NCI-H187 (cell line): ENCODE data around the gene JPH2.
A peak's percentile ranks its signal among the peaks of the same experiment; 100 is the strongest.
"Not testable (repeated sequence)": the region's sequence is repeated elsewhere in the genome, so short reads cannot be mapped to it uniquely, and the experiment has no call there.

Source experiments
- DNase-seq, 2 experiments: peaks; one replicate each; lab custom pipeline; 2025; lab: John Stamatoyannopoulos, UW

JPH2 gene

DNA sequence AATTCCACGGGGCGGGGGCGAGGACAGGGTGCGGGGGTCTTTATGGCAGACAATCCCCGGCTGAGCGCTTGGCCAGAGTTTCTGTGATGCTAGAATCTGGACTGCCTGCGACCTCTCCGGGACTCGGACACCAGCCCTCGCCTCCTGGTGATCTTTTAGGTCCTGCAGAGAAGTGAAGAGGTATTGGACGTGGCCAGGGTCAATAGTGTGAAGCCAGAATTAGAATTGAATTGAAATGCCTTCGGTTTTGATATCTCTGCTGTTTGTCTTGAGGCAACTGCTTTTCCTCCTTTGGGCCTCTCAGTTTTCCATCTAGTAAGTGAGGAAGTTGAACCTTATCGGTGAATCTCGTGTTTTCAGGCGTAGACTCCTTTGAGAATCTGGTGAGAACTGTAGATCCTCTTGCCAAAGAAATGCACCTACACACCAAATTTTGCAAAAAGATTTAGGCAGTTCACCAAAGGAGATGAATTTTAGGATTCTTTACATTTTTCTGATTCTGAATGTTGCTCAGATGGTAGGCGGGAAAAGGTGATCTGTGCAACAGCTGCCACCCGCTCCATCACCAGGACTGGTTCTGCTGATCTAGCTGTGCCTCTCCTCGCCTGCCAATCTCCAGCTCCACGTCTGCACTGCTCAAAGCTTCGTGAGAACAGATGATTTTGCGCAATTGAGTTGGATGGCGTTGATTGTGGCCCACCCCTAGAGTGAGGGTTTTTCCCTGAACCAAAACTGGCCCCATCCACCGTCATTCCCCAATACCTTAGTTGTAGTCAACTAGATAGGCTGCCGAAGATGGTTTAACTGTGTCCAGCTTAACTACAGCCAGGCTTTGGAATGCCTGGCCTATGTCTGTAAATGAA lies 24.4 kb upstream of the JPH2 start:
- no peak for DNase-seq

DNA sequence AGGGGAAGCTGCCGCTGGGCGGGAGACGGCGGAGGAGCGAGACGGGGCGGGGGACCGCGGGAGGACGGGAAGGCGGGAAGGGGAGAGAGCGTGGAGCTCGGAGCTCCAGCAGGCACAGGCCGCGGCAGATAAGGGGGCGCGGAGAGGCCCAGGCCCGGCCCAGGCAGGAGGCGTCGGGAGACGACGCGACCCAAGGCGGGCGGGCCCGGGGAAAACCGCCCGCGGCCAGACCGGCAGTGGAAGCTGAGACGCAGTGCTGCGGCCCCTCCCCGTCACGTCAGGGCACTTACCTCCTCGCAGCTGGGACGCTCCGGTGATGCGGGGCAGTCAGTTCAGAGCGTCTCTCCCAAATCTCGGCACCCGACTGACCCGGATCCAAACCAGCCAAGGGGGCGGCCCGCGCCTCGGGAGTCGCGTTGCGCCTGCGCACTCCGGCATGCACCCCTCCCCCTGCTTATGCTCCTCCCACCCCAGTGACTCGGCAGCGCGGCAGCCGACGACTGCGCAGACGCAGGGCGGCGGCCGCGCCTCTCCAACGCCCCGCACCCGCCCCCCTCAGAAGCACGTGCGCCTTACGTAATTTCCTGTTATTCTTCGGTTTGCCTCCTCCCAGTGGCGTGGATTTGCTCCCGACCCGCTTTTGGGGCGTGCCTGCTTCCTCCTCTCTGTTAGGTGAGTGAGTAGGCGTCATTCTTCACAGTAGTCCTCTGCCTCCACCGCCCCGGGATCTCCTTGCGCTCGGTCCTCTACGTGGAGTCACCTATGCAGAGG lies 23.6 kb upstream of the JPH2 start, which contains the start of gene OSER1:
OSER1 (minus strand) TSS at position 366 of the 771 bp plus-strand sequence. CDS start 3,814 bp downstream, outside the sequence.
- peak; percentile 92 to 95 for DNase-seq

DNA sequence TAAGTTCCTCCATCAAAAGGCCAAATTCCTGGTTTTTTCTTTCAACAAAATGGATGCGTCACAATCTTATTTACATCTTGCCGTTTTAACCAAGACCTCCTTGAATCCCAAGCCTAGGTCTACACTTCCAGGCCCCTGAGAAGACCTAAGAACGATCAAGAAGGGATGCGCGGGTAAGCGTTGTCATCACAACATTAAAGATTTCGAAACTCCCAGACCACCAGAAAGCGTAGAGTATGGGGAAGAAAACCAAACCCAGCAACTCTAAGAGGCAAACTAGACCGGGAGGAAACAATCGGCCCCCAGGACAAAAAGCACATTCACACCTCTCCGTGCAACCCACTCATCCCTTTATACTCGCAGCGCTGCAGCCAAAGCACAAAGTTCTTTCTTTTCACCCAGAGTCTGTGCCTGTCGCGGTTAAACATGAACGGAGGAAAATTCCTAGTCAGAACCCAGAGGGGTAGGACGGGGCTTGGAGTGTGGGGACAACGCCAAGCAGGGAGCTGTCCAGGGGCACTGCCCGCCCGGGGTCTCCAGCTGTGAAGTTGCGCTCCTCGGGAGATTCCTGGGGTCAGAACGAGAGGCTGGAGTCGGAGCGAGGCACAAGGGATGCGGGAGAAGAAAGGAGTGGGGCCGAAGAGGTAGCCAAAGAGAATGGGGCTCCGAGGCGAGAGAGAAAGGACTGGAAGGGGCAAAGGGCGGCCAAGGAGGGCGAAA lies 22.9 kb upstream of the JPH2 start:
- no peak for DNase-seq

DNA sequence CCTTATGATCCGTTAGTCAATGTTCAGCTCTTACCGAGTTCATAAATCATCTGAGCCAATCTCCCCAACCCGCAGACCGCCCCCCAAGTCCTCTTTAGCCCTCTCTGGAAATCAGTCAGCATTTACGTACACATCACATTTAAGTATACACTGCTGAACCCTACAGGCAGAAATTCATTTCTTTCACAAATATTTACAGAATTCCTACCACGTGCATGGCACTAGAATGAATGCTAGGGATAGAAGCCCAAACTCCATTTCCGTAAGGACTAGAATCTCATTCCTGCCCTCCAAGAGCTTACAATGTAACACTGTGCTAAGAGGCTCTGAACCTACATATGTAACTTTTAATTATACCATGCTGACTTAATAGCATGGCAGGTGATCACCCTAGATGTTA lies 21.8 kb upstream of the JPH2 start:
- DNase-seq: no peak

DNA sequence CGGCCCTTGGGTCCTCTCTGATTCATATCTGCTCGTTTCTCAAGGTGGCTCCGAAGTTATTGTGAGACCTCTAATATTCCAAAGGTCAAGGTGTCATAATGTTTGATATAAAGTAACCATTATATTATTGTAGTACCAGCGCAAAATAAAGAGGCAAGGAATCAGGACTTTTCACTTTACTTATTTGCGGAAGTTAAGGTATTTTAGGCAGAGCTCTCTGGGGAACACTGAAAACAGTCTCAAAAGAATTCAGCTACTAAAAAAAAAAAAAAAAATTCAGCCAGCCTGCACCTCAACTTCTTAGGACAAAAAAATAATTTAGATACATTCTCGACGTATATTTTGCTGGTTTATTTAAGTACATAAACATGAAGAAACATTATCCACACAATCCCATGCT lies 21.2 kb upstream of the JPH2 start:
- DNase-seq: no peak

DNA sequence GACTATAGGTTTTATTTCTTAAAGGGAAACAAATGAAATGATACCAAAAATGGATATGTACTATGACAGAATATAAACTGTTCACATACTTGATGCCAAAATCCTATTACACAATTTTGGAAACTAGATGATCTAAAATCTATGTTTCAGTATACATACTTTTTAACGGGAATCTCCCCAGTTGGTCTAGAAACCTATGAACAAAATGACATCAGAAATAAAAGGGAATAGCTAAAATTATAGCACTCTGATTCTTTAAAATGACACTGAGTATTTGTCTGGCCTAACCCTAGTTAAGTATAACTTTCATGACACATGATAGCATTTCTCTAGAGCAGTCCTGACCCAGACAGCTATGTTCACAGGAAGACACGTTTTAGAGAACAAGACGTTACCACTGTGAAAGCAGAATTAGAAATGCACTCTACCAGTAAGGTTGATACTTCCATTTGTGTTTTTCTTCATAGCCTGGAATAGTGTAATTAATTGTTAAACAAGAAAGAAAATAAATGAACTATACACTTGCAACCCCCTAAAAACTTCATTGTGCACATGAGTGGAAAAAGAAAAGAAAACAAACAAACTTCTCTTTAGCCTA lies 20.2 kb upstream of the JPH2 start:
- DNase-seq: no peak

DNA sequence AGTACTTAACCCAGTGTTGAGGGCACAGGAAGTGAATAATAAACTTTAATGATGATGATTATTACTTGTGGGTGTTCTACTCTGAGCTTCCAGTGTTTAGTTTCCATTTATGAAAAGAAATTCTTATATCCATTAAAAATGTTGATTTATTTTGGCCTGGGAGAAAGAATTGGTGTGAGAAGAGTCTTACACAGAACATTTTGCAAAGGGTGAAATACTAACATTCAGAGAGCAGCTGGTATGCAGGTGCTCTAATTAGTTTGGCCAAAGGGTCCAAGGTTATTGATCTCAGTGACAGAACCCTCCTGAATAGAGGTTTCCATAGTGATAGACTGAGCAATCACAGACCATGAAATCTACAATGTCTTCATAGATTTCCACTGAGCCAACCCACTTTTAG lies 19.1 kb upstream of the JPH2 start:
- no peak for DNase-seq

DNA sequence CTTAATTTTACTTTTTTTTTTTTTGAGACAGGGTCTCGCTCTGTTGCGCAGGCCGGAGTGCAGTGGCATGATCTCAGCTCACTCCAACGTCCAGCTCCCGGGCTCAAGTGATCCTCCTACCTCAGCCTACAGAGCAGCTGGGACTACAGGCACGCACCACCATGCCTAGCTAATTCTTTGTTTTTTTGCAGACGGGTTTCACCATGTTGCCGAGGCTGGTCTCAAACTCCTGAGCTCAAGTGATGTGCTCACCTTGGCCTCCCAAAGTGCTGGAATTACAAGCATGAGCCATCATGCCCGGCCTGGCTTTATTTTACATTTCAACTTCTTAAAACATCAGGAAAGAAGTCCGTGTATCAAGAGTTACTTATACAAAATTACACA lies 17.8 kb upstream of the JPH2 start:
- no peak for DNase-seq

DNA sequence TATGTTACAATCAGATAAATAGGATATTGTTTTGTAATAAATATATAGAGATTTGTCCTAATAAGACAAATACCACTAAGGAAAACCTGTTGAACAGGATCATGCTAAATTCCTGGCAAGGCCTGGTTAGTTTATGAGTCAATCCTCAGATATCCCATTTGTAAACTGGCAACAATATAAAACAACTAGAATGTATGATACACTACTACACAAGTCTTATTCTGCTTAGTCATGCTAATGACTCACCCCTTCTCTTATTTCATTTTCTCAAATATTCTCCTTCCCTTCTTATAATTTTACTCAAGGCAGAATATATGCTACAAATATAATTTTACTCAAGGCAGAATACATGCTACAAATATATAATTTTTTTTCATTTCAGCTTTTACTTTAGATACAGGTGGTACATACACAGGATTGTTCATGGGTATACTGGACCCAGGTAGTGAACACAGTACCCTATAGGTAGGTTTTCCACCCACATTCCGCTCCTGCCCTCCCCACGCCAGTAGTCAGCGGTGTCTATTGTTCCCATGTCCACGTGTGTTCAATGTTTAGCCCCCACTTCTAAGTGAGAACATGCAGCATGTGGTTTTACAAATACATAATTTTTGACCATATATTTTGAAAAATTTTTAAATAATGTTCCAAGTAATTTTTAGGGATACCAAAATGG lies 17.3 kb upstream of the JPH2 start:
- no peak for DNase-seq

DNA sequence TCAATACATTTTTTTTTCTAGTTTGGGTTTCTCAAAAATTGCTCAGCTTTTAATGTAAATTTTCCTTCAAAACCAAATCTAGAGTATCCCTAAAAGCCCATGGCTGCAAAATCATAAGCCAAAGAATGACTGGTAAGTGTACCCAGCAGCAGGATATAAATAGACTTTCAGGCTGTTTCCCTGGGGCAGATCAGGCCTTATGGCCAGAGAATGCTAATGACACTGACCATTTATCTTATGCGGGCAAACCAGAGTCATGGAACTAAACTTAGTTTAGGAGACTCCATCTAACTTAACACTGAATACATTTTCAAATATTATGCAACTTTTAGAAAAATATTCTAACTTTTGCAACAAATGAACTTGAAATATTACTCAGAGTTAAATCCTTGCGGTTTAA lies 16.2 kb upstream of the JPH2 start:
- DNase-seq: no peak

DNA sequence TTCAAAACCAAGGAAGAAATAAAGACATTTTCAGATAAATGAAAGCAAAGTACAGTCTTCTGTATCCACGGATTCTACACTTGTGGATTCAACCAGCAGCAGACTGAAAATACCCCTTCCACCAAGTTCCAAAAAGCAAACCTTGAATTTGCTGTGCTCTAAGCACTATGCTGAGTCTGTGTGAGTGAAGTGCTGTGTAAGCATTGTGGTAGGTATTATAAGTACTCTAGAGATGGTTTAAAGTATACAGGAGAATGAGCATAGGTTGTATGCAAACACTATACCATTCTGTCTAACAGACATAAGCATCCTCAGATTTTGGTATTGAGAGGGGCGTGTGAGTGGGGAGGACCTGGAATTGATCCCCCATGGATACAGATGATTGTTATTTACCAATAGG lies 14.0 kb upstream of the JPH2 start:
- no peak for DNase-seq

DNA sequence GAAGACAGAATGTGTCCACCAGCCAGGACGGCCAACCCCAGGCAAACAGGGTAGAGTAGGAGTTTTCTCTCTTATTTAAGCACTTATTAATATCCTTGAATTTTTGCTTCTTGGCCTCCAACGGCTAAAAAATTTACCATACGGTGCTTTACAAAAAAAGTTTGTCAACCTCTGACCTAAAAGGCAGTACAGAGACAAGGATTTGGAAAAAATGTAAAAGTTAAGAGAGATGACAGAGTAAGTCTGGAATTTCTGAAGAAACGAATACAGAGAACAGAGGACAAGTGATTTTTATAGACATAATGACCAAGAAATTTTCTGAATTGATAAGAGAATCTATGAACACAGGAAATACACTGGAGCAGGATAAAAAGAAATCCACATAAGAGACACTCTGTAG lies 13.4 kb upstream of the JPH2 start:
- DNase-seq: no peak

DNA sequence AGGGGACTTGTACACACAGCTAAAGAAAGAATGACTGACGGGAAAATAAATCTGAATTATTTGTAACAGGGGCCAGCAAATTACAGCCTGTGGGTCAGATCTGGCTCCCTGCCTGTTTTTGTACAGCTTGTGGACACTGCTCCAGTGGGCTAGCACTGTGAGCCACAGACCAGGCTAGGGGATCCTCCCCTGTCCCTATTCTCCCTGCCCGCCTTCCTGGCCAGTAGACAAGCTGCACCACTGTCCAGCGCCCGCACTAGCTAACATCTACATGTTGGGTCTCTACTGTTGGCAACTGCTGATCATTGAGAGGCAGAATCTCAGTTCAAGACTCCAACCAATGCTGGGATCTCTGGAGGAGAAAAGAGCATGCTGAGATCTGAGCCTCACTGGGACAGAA lies 12.9 kb upstream of the JPH2 start:
- no peak for DNase-seq

DNA sequence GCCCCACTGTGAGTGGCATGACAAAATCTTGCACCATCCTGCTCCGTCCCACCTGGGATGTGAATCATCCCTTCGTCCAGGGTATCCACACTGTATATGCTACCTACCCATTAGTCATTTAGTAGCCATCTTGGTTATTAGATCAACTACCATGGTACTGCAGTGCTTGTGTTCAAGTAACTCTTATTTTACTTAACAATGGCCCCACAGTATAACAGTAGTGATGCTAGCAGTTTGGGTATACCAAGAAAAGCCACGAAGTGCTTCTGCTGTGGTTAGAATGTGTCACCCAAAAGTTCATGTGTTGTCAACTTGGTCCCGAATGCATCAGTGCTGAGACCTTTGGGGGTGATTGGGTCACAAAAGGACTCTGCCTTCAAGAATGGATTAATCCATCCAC lies 11.9 kb upstream of the JPH2 start:
- no peak for DNase-seq

DNA sequence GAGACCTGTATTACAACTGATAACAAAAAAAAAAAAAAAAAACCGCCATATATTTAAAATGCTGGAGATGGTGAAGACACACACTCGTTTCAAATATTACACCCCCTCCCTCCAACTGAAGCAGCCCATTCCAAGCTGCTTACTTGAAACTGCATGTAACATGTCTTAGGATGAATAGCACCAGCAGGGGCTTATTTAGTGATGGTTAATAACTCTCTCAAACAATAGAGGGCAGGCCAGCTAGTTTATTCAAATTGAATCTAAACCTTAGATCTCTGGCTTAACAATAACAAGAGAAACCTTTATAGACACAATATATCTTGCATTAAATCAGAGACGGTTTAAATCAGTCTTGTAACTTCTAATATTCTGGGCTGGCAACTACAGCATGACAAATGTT lies 9.3 kb upstream of the JPH2 start:
- no peak for DNase-seq

DNA sequence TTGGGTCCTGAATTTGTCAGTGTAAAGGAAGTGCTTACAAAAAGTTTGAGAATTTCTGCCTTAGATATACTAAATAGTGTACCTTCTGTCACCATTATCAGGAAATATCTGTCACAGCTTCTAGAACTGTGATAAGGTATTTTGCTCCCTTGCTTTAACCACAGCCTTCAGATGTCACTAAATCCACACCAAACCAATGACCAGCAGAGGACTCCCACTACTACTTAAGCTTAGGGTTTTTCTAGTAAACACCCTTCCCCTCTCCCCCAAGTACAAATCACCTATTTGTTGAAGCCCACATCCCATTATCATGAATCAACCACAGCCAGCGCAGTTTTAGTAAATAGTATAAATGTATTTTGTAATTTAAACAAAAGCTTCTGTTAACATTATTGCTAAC lies 8.6 kb upstream of the JPH2 start:
- DNase-seq: no peak

DNA sequence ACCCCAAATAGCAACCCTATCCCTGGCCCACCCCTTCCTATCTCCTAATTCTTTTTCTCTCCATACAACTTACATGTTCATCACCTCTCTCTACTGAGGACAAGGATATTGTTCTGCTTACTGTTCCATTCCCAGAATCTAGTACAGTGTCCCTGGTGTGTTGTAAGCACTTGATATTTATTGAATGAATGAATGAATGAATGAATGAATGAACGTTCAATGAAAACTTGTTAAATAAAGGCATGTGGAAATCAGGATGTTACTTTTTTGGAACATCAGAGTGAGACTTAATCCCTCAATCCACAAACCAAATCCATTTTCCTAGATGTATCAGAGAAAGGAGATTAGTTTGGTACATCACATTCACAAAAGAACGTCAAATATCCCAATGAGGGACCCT lies 6.8 kb upstream of the JPH2 start:
- DNase-seq: no peak

DNA sequence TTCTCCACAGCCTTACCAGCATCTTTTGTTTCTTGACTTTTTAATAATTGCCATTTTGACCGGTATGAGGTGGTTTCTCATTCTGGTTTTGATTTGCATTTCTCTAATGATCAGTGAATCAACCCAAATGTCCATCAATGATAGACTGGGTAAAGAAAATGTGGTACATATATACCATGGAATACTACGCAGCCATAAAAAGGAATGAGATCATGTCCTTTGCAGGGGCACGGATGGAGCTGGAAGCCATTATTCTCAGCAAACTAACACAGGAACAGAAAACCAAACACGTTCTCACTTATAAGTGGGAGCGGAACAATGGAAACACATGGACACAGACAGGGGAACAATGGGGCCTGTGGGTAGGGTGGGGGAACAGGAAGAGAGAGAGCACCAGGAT lies 4.7 kb upstream of the JPH2 start:
- not testable (repeated sequence) for DNase-seq

DNA sequence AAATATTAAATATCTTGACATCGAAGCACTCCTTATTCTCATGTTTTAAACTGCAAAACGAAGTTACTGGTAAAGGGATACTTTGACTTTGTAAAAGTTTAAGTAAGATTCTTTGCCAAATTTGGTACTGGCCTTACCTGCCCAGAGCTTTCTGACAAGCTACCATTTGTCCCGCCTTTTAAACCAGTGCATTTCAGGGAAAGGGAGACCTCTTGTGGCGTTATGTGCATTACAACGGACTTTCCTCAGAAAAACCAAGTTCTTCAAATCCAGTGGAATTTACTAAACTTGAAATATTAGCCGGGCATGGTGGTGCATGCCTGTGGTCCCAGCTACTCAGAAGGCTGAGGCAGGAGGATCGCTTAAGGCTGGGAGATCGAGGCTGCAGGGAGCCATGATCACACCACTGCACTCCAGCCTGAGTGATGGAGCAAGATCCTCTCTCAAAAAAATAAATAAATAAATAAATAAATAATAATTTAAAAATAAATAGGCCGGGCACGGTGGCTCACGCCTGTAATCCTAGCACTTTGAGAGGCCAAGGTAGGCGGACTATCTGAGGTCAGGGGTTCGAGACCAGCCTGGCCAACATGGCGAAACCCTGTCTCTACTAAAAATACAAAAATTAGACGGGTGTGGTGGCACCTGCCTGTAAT lies 3.3 kb upstream of the JPH2 start:
- DNase-seq: not testable (repeated sequence)

DNA sequence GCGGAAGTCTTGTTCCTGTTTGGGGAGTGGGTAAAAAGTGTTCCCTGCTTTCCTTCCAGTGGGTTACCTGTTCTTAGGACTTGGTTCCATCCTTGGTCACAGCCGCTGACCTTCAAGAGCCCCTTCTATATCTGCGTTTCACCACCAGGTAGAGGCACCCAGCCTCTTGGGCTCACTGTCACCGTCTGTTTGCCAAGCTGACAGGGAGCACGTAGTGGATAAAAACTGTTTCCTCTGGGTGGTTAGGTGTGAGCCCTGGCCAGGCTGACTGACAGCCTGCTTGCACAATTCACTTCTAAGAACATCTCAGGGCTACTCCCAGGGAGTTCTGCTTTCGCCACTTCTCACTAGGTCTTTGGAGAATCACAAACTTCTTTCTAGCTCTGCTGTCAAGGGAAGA lies 1.8 kb upstream of the JPH2 start:
- no peak for DNase-seq
